Fibroblast of lung (primary cell): ENCODE measurements around the gene ANGPTL2.

Source experiments
- CTCF ChIP-seq, 2 donors: IDR thresholded peaks in 1 of 2; conservative IDR thresholded peaks in 1 of 2; 1 replicate in 1 of 2; 2 replicates in 1 of 2; pipeline ENCODE4 v1.5.1; 2011 to 2012; ENCODE audit warnings: low read length in 2 of 2, control low read depth in 1 of 2, inconsistent platforms in 1 of 2, low read depth in 1 of 2, mild to moderate bottlenecking in 1 of 2
- EZH2 ChIP-seq: IDR thresholded peaks from 2 replicates; pipeline ENCODE4 v1.5.1; 2012; ENCODE audit warnings: low read length, control low read depth, mild to moderate bottlenecking; ENCODE audit errors: missing control alignments

GRCh38 chr9:127130235-127130634 is 7.8 kb upstream of the ANGPTL2 start:
- TF ChIP-seq CTCF (conservative IDR thresholded peaks at IDR 0.05 in 1 of 2, IDR thresholded peaks at IDR 0.05 in 1 of 2; ENCODE audit: low read depth in 1 of 2, low read length in 2 of 2) (no peak), EZH2 (no peak)
